GM12801 (cell line): Measurements from ENCODE around the gene TNKS2.

ENCODE experiments used
- TF ChIP-seq, protein P1 (sequence below): IDR thresholded peaks from one replicate; pipeline ENCODE4 v1.5.1; 2011; ENCODE audit warnings: control low read depth; ENCODE audit not compliant: insufficient read length; ENCODE audit errors: extremely low read depth

The TNKS2 gene

DNA sequence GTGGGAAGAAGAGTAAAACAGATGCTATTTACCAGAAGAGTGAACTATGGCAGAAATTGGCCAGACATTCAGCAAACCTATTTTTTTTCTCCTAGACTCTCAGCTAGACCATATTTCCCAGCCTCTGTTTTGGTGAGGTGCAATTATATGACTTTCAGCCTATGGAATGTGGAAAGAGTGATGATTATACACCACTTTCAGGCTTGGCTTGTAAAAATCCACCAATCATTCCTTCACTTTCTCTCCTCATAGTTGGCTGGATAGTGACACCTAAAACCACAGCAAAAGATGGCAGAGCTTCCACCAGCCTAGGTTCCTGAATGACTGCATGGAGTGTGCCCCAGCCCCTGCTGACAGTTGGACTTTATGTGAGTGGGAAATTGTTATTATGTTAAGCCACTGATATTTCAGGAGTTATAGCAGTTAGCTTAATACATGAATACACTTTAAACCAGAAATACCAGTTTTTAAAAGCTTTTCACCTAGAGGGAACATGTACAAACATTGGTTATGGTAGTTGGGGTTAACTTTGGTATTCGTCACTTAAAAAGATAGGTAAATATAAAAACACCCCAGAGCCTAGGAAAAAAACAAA lies 19.1 kb upstream of the TNKS2 start:
- TF ChIP-seq, protein P1, sequence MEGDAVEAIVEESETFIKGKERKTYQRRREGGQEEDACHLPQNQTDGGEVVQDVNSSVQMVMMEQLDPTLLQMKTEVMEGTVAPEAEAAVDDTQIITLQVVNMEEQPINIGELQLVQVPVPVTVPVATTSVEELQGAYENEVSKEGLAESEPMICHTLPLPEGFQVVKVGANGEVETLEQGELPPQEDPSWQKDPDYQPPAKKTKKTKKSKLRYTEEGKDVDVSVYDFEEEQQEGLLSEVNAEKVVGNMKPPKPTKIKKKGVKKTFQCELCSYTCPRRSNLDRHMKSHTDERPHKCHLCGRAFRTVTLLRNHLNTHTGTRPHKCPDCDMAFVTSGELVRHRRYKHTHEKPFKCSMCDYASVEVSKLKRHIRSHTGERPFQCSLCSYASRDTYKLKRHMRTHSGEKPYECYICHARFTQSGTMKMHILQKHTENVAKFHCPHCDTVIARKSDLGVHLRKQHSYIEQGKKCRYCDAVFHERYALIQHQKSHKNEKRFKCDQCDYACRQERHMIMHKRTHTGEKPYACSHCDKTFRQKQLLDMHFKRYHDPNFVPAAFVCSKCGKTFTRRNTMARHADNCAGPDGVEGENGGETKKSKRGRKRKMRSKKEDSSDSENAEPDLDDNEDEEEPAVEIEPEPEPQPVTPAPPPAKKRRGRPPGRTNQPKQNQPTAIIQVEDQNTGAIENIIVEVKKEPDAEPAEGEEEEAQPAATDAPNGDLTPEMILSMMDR, result no peak

DNA sequence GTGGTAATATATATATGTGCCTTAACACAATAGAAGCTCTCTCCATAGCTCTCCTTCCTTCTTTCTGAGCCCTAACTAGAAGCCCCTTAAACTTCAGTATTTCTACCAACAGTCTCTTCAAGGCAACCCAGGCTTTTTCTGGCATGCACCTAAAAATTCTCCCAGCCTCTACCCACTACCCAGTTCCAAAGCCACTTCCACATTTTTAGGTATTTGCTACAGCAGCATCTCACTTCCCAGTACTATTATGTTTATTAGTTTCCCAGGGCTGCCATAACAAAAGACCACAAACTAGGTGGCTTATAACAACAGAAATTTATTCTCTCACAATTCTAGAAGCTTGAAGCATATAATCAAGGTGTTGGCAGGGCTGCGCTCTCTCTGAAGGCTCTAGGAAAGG lies 15.7 kb upstream of the TNKS2 start:
- TF ChIP-seq, protein P1, result no peak

GRCh38 chr10:91785830-91786229 lies 12.4 kb upstream of the TNKS2 start:
- TF ChIP-seq, protein P1, result no peak

DNA sequence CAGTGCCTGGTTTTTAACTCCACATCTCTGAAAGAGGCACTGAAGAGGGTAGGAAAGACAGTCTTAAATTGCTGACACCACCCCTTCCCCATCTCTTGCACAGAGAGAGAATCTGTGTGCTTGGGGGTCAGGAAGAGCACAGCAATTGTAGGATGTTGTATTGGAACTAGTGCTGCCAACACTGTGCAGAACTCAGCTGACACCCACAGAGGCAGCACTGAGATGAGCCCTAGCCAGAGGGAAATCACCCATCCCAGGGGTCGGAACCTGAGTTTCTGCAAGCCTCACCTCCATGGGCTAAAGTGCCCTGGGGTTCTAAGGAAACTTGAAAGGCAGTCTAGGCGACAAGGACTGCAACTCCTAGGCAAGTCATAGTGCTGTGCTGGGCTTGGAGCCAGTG lies 11.0 kb upstream of the TNKS2 start:
- TF ChIP-seq, protein P1, result no peak

- TF ChIP-seq, protein P1, result no peak
Measured at GRCh38 chr10:91787810-91788209, 10.4 kb upstream of the TNKS2 start.

DNA sequence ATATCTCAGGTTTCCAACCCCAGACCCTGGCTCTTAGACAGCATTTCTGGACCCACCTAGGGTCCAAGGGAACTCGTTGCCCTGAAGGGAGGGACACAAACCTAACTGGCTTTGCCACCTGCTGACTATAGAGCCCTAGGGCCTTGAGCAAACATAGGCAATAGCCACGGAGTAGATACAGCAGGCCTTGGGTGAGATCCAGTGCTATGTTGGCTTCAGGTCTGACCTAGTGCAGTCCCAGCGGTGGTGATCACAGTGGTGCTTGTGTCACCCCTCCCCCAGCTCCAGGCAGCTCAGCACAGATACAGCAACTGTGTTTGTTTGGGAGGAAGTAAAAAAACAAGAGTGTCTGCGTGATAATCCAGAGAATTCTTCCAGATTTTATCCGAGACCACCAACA lies 9.7 kb upstream of the TNKS2 start:
- TF ChIP-seq, protein P1, result no peak

DNA sequence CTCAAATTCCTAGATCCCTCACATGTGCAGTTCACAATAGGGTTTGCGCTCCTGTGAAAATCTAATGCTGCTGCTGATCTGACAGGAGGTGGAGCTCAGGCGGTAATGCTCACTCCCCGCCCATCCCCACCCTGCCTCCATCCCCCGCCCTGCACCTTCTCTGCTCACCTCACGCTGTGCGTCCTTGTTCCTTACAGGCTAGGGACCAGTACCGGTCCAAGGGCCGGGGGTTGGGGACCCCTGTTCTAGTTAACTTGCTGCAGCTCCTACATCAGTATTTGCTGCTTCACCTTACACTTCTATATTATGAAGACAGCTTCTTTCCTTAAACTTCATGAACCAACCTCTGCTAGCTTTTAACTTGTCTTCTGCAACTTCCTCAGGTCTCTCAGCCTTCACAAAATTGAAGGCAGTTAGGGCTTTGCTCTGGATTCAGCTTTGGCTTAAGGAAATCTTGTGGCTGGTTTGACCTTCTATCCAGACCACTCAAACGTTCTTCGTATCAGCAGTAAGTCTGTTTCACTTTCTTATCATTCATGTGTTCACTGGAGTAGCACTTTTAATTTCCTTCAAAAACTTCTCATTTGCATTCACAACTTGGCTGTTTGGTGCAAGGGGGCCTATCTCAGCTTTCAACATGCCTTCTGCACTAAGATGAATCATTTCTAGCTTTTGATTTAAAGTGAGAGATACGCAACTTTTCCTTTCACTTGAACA lies 1.7 kb upstream of the TNKS2 start:
- TF ChIP-seq, protein P1, result no peak
